Hematopoietic multipotent progenitor cell treated with erythropoietin and hydrocortisone succinate and interleukin-3 and kit ligand, for 15 days (in vitro differentiated cells): ENCODE data around the gene HOXD4.

Experiments used
- DNase-seq: peaks from one replicate; pipeline ENCODE4 v3.0.0-alpha.2; 2015; ENCODE audit warnings: low spot score

The HOXD4 gene

DNA sequence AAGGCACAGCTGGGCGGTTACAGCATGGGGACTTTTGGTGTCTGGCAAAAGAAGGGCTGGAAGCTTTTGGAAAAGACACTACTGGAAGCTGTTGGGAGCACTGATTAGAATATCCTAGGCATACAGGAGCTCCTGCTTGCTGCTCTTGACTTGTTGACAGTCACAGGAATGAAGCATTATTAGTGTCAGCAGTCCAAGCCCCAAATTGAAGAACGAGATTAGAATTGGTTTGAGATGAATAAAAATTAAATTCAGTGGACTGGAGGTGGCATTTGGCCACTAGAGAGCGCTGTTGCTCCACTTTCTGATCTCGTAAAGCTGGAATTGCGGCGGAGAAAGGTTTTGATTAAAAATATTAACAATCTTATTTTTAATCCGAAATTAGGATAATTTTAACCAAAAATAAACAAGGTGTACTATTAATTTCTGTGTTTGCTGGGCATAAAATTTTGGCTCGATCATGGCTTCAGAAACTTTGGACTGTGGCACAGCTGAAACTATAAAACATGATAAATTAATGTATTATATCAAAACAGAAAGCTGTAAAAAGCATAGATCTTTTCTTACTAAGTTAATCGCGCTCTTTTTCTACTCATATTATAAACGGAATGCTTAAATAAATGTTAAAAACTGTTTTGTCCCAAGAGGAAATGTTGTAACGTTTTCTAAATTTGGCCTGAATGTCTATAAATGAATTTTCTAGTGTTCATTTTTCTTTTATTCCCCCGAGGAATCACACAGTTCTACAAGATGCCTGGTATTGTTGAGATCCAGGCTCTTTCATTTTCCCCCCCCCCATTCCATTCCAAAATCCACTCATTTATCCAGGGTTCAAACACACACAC is 24.2 kb upstream of the HOXD4 start:
- peak; percentile 60 for DNase-seq

DNA sequence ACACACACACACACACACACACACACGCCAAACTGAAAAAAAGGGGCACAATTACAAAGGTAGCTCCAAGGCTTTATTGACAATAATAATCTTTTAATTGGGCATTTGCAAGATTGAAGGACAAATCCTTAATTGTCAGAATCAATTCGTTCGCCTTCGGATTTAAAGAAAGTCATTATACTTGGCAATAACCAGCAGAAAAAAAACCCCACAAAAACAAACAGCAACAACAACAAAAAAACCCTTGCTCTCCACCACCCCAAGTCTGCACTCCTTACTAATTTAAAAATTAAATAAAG is 23.6 kb upstream of the HOXD4 start:
- no peak for DNase-seq

DNA sequence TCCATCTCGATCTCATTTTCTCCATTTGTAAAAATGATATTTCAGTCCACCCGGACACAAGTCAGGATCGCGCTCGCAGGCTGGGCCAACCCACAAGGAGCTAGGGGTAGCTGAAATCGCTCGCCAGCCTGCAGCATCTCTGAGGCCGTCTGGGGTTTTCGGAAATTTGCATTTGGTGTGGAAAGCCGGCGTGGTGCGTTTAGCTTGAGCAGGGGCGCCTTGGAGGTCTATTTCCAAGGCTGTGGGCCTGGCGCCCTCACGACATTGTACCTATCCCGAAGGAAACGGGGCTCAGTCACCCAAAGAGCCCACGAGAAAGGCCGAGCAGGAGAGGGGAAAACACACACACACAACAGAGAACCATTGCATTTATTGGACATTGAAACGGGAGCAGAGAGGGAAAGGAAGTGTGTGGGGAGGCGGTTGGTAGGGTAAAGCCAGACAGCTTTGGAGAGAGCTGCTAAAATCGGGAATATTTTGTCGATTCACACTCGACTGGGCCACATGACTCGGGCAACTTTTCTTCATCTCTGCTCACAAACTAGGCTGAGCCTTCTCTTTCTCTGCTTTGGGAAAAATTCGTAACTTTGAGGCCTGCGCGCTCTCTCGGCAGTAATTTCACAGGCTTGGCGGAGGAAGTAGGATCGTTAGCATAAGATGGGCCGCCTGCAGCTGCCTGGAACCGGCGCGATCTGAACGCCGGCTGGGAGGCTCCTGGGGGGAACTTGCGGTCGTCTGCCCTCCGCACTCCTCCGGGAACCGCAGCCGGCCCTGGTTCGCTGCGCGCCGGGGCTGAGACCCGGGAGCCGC is 23.0 kb upstream of the HOXD4 start:
- DNase-seq, result no peak

DNA sequence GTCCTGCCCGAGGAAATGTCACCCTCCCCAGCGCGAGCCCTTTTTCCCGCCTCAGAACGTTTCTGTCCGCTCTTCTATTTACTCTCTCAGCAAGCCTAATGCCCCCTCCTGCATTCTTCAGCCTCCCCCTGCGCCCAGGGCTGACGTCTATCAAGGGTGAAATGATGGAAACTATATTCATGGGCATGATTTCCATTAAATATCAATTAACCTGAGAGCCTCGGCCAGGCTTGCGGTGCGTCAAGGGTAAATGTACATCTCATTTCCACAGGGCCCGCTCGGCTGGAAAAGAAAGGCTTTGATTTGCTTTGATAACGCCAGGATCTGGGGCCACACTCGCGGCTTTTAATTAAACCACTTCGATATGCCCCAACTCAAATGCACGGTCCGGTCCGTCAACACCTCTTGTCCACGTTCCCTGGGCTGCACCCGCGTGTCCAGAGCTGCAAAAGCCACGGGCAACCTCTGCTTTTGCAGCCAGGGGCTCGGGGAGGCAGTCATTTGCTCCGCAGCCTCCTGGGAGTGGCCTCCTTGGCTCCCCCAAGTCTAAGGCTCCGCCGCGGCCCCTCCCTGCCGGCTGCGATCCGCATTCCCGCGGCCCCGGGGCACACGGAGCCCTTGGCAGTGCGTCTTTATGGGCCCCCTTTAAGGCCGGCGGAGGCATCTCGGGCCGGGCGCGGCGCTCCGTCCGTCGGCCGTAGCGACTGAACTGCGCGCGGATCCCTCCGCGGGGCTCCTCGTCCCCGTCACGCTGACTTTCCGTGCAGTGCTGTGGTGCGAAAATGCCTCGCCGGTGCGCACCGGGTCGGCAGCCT is 22.2 kb upstream of the HOXD4 start, which contains the start of gene HOXD8:
Gene HOXD8 (plus strand): TSS at position 724 of the 815 bp plus-strand sequence. CDS start 662 bp downstream, outside the sequence.
- no peak for DNase-seq

DNA sequence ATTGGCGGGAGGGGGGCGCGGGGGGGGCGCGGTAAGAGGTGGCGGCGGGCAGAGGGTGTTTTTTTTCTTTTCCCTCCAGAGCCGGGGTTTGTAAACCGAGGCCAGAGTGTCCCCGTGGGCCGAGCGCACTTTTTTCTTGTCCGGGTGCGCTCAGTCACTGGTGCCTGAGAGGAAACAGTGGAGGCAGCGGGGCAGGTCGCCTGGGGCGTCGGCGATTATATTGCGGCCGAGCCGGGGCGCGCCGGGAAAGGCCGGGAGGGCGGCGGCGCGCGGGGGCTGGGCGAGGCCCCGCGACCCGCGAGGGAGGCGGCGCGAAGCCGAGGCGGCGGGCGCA is 21.6 kb upstream of the HOXD4 start:
- no peak for DNase-seq

DNA sequence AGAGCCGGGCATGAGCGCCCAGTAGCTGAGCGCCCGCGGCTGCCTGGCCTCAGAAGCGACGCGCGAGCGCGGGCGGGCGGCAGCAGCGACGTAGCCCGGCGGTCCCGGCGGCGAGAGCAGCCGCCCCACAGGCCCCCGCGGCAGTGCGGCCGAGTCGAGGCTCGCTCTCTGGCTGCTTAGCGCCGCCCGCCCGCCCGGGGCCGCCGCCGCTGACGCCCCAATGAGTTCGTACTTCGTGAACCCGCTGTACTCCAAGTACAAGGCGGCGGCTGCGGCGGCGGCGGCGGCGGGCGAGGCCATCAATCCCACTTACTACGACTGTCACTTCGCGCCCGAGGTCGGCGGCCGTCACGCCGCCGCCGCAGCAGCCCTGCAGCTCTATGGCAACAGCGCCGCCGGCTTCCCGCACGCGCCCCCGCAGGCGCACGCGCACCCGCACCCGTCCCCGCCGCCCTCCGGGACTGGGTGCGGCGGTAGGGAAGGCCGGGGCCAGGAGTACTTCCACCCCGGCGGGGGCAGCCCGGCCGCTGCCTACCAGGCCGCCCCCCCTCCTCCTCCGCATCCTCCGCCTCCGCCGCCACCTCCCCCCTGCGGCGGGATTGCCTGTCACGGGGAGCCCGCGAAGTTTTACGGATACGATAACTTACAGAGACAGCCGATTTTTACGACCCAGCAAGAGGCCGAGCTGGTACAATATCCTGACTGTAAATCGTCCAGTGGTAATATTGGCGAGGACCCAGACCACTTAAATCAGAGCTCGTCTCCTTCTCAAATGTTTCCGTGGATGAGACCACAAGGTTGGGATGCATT is 21.0 kb upstream of the HOXD4 start:
- DNase-seq, result no peak

DNA sequence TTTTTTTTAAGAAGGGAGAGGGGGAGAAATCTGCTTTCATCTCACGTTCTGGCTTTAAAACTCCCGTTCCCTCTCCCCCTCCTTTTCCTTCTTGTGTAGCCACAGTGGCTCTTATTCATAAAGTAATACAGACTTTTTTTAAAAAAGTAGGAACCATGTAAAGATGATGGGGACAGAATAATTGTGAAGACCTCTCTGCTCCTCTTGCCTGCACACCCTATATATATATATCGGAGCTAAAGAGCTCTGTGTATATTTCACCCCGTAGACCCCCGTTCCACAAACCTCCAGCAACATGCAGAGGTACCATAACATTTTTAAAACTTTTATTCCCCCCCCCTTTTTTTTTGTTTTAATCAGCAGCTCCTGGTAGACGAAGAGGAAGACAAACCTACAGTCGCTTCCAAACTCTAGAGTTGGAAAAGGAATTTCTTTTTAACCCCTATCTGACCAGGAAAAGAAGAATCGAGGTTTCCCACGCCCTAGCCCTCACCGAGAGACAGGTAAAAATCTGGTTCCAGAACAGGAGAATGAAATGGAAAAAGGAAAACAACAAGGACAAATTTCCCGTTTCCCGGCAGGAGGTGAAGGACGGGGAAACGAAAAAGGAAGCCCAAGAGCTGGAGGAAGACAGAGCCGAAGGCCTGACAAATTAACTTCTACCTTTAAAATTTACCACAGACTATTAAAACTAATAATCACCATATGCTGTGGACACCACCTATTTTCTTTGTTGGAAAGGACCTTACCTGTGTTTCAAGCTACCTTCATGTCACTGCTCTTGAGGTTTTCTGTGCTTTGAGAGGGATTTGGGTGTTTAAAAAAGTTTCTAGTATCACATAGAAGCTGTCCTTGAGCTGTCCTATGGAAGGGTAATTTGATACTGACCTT is 20.1 kb upstream of the HOXD4 start:
- no peak for DNase-seq

DNA sequence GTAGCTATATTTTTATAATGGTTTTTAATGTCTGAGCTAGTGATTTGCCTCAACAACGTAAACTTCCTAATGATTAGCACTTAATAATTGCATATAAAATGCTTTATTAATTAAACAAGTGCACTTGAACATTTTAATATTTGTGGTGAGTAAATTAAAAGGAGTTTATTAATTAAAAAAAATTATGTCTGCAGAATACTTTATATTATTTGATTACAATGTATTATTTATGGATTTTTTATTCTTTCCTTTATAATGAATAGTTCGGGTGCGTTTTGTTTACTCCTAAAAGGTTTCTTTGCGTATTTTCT is 19.5 kb upstream of the HOXD4 start:
- no peak for DNase-seq

DNA sequence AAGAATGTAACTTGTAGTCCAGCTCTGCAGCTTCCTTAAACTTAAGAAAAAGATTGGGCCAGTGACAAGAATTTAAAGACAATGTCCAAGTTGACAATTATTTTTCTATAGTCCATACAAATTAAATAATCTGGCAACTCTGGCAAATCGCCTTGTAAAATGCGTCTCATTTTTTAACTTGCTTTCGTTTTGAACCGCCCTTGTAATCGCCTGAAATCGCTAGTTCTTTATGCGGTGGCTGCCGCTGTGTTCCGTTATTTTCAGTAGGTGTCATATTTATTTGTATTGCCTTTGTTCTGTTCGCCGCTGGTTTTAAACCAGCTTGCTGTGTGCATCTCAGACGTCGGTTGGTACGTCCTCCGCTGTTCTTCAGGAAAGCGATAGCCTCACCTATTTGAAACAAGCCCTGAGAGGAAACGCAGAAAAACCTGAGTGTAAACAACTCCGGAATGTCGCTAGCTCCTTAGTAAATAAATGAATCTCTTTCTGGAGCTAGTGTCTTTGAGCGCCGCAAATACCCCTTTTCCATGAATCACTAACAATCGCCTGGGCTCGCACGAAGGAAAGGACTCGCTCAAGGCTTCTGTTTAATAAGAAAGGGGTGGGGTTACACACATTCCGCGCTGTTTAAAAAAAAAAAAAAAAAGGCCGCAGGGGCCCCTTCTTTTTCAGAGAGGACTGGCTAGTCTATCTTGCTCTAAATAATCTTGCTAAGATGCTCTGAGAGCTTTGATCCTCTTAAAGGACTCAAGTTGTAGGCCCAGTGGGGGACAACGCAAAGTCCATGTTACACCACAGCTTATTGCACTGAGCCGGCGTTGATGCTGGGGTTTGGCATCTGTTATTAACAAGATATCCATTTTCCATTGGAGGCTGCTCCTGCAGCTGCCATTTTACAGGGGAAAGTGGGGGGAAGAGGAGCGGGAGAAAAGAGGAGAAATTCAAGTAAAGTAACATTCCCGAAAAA is 18.9 kb upstream of the HOXD4 start:
- no peak for DNase-seq

DNA sequence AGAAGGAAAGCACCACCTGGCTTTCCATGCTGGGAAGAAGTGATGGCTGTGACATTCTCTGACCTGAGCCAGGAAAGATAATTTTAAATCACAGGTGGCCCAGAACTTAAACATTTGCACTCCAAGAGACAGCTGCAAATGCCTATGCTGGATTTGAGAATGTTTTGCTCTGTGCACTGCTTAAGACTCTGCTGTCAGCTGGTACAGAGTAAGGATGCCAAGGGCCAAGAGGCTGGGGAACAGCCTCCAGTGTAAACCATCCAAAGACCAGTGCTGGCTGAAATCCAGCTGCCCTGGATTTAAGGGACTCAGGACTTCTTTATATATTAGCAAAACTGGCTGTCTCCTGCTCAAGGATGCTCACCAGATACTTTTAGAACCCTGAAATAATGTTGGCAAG is 18.0 kb upstream of the HOXD4 start:
- DNase-seq, result no peak

DNA sequence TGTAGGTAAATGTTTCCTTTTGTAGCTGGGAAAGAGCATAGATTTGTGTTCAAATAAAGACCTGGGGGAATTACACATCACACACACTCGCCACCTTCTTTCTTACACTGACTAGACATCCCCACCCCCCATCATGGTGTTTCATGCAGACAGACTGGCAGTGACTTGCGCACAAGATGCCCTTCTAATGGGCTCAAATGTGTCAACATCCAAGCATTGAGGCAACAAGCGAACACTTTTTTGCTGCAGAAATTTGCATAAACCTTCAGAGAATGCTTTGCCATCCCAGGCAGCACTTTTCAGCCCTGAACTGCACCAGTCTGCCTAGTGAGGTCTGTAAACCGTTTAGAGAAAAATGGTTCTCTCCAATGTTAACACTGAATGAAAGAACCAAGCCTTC is 17.3 kb upstream of the HOXD4 start:
- no peak for DNase-seq

DNA sequence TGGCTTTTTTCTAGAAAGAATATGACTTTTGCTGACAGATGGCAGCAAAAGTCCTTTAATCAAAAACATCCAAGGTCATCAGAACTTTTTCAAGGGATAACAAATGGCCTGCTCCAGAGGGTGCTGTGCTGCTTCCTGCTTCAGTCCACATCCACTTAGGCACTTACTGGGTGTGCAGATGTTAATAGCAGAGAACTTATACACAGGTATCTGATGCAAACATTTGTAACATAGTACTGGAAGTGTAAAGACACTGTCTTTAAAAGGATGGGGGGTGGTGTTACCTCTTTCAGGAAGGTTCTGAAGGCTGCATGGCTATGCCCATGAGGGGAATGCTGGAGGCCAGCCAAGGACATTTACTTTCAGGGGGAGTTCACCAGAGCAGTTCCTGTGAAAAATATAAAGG is 16.3 kb upstream of the HOXD4 start:
- DNase-seq, result no peak

DNA sequence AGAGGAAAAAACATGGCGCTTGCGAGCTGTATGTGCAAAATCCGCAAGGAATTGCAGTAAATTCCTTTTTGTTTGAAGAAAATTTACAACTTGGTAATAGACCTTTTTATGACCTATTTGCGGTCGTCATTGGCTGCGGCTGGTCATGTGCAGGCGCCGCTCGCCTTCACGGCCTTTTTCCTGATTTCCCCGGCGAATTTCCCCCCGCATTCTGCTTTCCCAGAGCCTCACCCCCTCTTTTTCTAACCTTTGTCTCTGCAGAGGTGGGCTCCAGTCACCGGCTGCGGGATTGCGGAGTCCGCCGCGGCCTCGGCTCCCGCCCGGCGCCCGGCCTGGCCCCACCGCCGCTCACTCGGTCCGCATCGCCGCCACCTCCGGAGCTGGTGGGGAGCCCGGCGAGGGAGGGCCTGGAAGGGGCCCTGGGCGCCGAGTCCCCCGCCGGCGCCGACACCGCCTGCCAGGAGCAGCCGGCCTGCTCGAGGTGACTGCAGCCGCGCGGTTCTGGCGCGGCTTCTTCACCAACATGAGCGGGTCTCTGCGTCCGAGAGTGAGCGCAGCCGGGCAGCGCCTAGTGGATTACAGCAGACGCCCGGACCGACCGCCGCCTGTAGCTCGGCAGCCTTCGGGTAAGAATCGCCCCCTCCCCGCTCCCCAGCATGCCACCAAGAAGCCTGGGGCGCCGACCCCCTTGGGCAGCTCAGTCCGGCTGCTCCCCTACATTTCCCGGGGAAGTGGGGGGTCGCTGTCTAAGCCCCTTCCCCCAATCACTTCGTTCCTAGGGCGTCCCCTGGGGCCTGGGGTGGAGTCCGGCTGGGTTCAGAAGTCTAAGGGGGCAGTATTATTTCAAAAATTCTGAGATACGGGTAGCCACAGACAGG is 14.7 kb upstream of the HOXD4 start:
- no peak for DNase-seq

DNA sequence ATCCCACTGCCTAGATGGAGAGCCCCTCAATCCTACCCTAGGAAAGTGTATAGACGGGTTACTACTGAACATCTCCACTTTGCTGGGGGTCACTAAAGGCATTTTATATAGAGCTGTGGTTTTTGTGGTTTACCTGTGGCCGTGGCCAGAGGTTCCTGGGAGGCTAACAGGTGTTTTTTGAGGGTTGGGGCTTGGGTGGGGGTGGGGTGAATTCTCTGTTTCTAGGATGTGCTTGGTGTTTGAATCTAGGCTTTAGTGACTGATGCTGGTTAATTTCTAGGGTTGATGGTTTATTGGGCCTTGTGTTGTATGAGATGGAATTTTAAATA is 14.1 kb upstream of the HOXD4 start:
- DNase-seq, result no peak

DNA sequence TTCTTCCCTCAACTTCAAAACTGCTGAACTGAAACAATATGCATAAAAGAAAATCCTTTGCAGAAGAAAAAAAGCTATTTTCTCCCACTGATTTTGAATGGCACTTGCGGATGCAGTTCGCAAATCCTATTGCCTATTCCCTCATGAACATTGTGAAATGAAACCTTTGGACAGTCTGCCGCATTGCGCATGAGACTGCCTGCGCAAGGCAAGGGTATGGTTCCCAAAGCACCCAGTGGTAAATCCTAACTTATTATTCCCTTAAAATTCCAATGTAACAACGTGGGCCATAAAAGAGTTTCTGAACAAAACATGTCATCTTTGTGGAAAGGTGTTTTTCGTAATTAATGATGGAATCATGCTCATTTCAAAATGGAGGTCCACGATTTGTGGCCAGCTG is 13.4 kb upstream of the HOXD4 start:
- DNase-seq, result no peak

DNA sequence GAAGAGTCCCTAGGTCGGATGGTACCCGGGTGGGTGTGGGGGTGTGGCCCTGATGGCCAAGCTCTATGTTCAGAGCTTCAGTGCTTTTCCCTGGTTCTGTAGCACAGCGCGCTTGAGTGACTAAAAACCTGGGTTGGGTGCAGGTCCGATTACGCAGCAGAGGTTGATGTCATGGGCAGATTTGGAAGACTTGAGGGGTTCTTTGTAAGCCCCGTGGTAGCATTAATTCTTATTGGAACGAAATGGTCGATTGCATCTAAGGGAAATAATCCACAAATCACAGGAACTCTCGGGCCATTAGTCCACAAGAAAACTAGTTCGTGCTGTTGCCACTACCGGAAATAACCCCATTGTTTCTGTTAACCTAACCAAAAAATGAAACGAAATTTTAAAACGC is 12.8 kb upstream of the HOXD4 start:
- DNase-seq, result no peak

DNA sequence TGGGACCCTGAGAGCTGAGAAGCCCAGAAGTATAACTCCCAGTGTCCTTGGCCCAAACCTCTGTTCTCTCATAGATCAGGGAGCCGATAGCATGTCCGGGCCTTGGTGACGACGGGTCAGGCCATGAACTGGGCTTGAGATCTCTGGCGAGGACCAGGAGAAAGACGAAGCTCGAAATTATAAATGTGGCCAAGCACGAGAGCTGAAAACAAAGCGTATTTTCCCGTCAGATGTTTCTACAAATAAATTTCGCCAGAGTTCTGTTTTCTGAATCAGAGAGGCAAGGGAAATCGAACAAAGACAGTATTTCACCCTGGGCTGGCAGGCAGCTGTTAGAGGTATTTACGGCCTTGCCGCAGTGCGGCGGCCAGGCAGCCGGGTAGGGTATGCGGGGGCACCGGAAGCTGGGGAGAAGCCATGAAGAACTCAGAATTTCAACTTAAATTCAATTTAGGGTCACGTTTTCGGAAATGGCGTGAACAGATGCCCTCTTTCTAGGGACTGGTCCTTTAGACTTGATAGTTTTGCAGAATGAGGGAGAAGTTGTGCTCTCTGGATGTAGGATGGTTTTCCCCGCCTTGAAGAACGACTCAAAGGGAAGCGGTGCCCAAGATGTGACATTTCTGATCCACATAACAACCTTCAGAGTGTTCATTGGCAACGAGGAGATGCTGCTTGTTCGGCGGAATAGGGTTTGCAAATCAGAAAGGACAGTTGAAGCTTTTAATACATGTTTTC is 12.3 kb upstream of the HOXD4 start:
- DNase-seq, result no peak
